ENCODE data around the gene GBGT1.
"Not testable (repeated sequence)": the region's sequence is repeated elsewhere in the genome, so short reads cannot be mapped to it uniquely, and the experiment has no call there.

GBGT1 gene

DNA sequence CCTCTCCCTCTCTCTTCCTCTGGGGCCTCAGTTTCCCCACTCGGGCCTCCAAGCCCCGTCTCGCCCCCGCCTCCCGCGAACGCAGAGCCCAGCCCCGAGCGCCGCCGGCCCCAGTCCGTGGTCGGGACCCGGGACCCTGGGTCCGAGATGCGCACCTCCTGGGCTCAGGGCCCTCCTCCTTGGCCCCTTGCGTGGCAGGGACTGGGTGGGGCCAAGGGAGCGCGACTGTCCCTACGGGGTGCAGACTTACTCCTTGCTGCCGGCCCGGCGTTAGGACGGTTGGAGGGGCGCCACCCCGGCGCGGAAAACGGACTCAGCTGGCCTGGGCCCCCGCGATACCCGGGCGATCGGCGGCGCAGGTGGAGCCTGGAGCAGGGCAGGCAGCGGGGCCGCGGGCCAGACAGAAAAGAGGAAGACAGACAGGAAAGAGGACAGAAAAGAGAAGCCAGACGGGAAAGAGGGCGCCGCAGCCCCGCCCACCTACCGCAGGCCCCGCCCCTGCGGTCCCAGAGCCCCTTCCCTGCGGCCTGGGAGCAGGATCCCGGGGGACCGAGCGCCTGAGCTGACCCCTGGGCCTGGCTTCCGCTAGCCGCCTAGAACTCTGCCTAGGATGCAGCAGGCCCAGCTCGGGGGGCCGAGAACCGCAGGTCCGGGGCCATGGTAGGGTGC is at the start of gene GBGT1:
Gene GBGT1, minus strand, starts transcription at position 411 of the 669 bp plus-strand sequence. CDS start 1,502 bp downstream, outside the sequence.
- no peak for DNase-seq (ENCODE audit: low read depth in 2 of 2)

- no peak for DNase-seq (ENCODE audit: low read depth in 2 of 2)
Observed at GRCh38 chr9:133210609-133211008, 46.9 kb upstream of the GBGT1 start.

DNA sequence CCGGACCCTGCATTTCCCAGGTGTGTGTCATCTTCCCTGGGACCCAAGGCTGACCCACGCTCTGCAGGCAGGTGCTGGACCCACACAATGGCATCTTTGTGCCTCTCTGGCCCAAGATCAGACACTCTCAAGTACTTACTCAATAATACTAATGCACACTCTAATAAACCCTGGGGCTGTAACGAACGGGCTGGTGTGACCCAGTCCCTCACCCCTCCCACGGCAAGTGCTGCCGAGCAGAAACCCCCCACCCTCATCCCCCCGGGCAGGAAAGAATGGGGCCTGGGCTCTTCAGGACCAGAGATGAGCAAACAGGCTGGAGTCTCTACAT is 46.5 kb upstream of the GBGT1 start:
- DNase-seq (ENCODE audit: low read depth in 2 of 2), result no peak

- DNase-seq (ENCODE audit: low read depth in 2 of 2), result not testable (repeated sequence)
Observed at GRCh38 chr9:133209327-133210201, 45.9 kb upstream of the GBGT1 start.

DNA sequence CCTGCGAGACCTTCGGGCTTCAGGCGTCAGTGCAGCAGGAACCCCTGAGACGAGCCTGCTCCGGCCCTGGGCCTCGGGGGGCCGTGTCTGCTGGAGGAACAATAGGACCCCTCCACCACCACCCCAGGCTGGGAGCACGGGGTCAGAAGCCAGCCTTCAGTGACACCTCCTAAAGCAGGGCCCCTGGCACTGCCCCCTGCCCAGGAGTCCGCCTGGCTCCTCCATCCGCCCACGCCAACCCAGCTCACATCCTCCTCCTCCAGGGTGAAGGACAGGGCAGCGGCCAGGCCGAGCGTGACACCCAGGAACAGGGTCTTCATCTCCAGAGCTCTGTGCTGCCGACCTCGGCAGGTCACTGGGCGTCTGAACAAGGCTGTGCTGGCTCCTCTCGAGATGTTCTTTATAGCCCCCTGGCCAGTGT is 45.2 kb upstream of the GBGT1 start, which contains the start of gene OBP2B:
Gene OBP2B, minus strand, starts transcription at position 371 of the 421 bp plus-strand sequence. Its CDS starts 51 bp downstream, at position 320.
- not testable (repeated sequence) for DNase-seq (ENCODE audit: low read depth in 2 of 2)

- not testable (repeated sequence) for DNase-seq (ENCODE audit: low read depth in 2 of 2)
Observed at GRCh38 chr9:133208171-133208879, 44.6 kb upstream of the GBGT1 start.

- DNase-seq (ENCODE audit: low read depth in 2 of 2), result no peak
Observed at GRCh38 chr9:133207540-133208170, 43.9 kb upstream of the GBGT1 start.

- DNase-seq (ENCODE audit: low read depth in 2 of 2), result no peak
Observed at GRCh38 chr9:133207021-133207531, 43.4 kb upstream of the GBGT1 start.

- DNase-seq (ENCODE audit: low read depth in 2 of 2), result no peak
Observed at GRCh38 chr9:133205996-133206931, 42.5 kb upstream of the GBGT1 start.

DNA sequence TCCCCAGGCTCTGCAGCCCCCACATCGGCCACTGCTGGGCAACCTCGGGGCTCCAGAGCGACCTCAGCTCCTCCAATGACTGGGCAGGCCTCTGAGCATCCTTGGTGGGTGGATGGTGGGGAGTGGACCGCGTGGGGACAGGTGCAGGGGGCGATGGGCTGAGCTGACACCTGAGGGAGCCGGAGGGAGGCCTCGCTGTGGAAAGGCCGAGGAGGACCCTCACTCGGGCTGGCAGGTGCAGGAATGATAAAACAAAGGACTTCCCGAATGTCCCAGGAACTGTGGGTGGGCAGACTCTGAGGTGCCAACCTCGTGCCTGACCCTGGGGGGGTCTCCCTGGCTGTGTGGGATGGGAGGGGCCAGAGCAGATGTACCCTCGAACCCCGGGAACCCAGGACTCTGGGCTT is 41.8 kb upstream of the GBGT1 start:
- not testable (repeated sequence) for DNase-seq (ENCODE audit: low read depth in 2 of 2)

DNA sequence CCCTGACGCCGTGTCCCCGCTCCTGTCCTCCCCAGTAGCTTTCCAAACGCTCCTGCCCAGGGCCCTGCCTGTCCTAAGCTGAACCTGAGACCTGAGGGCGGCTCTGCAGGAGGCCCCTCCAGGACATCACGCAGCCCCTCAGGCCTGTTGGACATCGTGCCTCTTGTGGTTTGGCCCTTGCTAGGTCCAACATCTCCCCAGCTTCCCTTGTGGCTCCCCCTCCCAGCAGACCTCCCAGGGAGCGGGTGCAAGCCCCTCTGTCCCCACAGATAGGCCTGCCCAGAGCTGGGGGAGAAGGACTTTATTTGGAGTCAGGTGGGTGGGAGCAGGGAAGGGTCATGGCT is 41.3 kb upstream of the GBGT1 start:
- DNase-seq (ENCODE audit: low read depth in 2 of 2), result no peak

GRCh38 chr9:133204335-133204992 is 40.8 kb upstream of the GBGT1 start:
- DNase-seq (ENCODE audit: low read depth in 2 of 2), result no peak

- DNase-seq (ENCODE audit: low read depth in 2 of 2), result no peak
Observed at GRCh38 chr9:133203506-133204075, 39.9 kb upstream of the GBGT1 start.

DNA sequence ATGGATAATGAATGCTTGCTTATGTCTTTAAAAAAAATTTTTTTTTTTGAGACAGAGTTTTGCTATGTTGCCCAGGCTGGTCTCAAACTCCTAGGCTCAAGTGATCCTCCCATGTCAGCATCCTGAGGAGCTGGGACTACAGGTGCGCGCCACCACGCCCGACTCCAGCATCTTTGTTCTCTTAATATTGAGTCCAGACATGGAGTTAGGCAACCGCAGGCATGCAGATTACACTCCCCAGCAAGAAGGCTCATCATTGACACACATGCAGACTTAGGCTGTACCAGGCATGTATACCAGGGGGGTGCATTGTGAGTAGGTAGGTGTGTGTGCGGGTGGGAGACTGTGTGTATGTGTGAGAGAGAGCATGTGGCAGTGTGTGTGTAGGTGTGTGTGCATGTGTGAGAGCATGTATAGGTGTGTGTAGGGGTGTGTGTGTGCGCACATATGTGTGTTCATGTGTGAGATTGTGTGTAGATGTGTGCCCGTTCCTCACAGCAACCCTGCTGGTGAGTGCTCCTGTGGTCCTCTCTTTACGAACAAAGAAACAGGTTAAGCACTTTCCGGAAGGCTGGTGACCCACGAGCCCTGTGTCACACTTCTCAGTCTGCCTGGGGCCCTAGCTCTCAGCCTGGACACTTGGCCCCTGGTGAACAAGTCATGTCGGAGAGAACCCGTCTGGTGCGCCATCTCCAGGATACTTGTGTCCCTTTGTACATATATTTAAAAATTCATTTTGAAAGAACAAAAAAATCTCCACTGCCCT is 39.2 kb upstream of the GBGT1 start:
- DNase-seq (ENCODE audit: low read depth in 2 of 2), result no peak

- no peak for DNase-seq (ENCODE audit: low read depth in 2 of 2)
Observed at GRCh38 chr9:133202145-133202513, 38.4 kb upstream of the GBGT1 start.

DNA sequence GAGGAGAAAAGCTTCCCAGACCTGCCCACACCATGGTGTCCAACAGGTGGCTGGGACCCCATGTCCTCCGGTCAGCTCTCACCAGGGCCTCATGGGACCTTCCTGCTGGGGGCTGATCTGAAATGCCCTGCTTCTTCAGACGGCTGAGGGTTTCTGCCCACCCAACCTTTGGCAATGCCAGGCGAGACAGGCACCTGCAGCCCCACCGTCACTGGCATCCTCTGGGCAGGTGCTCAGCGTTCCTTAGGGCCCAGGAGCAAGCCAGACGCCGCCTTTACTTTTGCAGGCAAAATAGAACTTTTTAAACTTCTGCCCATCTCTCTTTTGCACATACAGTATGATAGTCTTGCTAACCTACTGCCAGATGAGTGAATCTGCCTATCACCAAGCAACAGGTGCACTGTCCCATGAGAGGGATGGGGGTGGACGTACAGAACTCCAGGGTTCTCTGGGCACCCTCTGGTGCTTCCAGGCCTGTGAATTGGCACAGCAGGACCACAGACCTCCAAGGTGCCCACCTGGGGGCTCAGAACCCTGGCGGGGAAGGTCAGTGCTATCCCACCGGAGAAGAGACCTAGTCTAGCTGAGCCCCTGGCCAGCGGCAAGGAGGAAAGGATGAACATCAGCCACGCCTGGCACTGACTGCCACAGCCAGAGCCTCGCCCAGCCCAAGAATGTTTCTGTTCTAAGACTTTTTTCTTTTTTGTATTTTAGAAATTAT is 37.9 kb upstream of the GBGT1 start:
- DNase-seq (ENCODE audit: low read depth in 2 of 2), result no peak

GRCh38 chr9:133200631-133201030 is 36.9 kb upstream of the GBGT1 start:
- no peak for DNase-seq (ENCODE audit: low read depth in 2 of 2)

GRCh38 chr9:133199648-133200321 is 36.1 kb upstream of the GBGT1 start:
- no peak for DNase-seq (ENCODE audit: low read depth in 2 of 2)

All from stimulated activated CD8-positive, alpha-beta memory T cell treated with anti-CD3 and anti-CD28 coated beads, Interleukin-7, amount 100 ng/mL, for 1 hour (primary cell).